Stromal cell of bone marrow (primary cell): ENCODE data around the gene NAA10.

Experiments used
- DNase-seq: peaks from one replicate; pipeline ENCODE4 v3.0.0-alpha.2; 2012; ENCODE audit warnings: low read depth

The NAA10 gene

GRCh38 chrX:153948847-153949805 is 14.3 kb upstream of the NAA10 start:
- DNase-seq, result no peak

DNA sequence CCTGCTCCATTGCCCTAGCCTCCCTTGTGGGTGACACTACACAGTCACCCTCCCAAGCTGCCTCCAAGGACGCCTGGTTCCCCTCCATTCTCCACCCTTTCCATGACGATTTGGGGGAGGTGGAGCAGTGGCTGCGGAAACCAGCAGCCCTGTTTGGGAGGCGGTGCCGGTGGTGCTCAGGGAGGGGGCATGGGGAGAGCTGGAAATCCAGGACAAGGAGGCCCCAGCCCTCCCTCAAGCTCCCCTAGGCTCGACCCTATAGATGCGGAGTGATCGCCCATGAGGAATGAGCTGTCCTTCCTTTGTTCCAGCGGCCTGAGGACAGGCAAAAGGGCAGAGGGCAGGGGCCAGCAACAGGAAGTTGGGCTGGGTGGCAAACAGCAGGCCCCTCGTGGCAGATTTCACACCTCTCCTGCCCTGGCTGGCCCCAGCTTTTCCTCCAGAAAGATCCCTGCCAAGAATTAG is 13.2 kb upstream of the NAA10 start:
- no peak for DNase-seq

GRCh38 chrX:153947009-153947769 is 12.4 kb upstream of the NAA10 start:
- DNase-seq, result peak; percentile 50

GRCh38 chrX:153945956-153946943 is 11.4 kb upstream of the NAA10 start:
- no peak for DNase-seq

- DNase-seq, result no peak
These were observed 9.9 kb upstream of the NAA10 start for GRCh38 chrX:153944800-153945150.

- no peak for DNase-seq
These were observed 9.4 kb upstream of the NAA10 start, which contains the start of gene RENBP for GRCh38 chrX:153944140-153944799. Gene RENBP (minus strand): TSS chrX:153944643. CDS start chrX:153944610, 33 bp downstream.

DNA sequence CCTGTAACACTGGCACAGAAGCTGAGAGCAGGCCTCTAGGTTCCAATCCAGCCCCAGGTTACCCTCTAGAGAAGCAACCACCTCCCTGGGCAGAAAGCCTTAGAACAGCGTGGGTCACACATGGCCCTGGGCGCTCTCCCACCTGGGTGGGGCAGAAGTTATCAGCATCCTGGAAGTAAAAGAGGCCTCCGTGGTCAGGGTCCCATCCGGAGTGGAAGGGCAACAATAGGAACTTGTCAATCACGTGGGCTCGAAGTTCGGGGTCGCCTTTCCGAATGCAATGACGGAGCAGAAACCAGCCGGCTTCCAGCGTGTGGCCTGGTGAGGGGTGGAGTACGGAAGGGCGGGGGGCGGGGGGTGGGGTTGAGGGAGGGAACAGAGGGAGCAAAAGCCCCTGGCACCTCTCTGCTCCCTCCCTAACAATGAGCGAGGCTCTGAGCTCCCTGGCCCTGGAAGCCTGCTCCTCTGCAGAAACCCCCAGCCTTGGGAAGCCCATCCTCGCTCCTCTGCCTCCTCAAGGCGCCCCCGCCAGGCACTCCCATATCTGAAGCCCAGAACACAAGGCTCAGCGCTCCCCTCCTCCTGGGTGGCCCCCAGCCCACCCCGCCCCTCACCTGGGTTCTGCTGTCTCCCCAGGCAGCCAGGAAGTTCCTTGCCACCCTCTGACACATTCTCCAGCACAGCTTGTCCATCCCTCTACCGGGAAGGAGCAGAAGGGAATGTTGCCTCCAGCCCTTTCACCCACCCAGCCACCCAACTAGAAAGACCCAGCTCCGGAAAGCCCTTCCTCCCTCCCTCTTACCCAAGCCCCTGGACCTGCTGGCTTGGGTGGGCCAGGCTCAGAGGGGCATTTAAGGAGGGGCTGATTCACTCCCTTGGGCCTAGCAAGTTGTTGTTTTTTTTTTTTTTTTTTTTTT is 6.8 kb upstream of the NAA10 start:
- DNase-seq, result no peak

GRCh38 chrX:153939573-153939972 is 4.7 kb upstream of the NAA10 start:
- no peak for DNase-seq

- no peak for DNase-seq
These were observed 3.5 kb upstream of the NAA10 start for GRCh38 chrX:153938226-153938786.

GRCh38 chrX:153937056-153937455 is 2.2 kb upstream of the NAA10 start:
- DNase-seq, result no peak

DNA sequence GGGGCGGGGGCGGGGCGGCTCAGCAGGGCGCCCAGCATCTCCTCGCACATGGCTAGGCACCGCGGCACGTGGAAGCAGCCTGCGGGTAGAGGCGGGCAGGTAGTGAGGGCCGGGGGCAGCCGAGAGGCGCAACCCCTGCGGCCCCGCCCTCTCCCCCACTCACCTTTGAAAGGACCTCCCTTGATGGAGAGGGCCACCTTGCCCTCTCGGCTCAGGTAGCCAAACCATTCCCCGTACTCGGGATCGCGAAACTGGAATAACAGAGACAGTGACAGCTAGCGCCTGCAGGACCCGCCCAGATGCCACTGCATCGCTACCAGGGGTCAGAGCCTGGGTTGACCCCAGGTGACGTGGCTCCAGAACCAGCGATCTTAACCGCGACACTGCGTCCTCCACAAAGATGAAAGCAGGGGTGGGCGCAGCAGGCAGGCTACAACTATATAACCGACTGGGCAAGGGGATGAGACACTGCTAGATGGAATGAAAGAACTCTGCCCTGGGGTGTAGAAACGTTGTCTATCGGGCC is 552 bp upstream of the NAA10 start:
- no peak for DNase-seq

GRCh38 chrX:153934148-153934761 is 582 bp downstream of the NAA10 start:
- no peak for DNase-seq

DNA sequence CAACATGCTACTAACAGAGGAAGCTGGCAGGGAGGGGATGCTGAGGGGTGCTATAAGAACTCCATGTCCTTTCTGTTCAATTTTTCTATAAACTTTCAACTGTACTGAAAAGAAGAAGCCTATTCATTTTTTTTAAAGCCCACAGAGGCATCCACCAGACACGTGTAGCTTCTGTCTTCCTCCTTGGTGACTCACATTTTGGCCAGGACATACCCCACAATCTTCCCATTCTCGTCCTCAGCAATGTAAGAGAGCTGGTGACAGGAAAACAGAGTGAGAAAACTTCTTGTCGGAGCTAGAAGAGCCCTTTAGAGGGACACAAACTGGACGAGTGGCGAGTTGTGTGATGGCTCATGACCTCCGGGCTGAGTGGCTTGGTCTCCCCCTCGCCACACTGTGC is 1.1 kb downstream of the NAA10 start:
- DNase-seq, result no peak

- DNase-seq, result no peak
These were observed 2.5 kb downstream of the NAA10 start for GRCh38 chrX:153932220-153932915.

DNA sequence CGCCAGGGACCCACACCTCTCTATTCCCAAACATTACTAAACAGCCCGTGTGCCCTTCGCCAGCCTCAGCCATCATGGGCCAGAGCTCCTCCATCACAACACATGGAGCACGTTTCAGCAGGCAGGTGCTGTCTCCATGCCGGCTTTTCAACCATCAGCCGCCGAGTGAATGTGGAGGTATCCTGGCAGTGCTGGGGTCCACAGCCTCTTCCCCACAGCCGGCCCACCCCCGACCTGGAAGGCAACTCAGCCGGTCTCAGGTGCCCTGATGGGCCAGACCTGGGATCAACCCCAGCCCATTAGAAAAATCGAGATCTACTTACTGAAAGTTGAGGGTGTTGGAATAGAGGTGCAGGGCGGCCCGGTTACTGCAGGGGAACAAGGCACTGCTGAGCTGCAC is 3.1 kb downstream of the NAA10 start:
- no peak for DNase-seq

DNA sequence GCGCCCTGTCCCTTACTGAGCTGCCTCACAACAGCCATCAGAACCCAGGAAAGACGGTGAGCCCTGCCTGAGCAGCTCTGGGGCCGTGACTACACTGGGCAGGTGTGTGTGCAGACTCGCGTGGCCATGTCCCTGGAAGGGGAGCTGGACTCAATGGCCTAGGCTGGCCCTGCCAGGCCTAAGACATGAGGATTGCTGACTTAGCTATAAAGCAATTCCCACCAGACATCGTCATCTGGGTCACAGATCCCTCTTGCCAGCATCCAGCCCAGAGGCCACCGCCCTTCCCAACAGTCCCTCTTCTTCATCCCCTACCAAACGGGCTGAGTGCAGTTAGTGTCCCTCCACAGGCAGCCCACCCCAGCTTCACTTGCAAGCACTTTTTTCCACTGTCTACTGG is 3.7 kb downstream of the NAA10 start:
- no peak for DNase-seq

DNA sequence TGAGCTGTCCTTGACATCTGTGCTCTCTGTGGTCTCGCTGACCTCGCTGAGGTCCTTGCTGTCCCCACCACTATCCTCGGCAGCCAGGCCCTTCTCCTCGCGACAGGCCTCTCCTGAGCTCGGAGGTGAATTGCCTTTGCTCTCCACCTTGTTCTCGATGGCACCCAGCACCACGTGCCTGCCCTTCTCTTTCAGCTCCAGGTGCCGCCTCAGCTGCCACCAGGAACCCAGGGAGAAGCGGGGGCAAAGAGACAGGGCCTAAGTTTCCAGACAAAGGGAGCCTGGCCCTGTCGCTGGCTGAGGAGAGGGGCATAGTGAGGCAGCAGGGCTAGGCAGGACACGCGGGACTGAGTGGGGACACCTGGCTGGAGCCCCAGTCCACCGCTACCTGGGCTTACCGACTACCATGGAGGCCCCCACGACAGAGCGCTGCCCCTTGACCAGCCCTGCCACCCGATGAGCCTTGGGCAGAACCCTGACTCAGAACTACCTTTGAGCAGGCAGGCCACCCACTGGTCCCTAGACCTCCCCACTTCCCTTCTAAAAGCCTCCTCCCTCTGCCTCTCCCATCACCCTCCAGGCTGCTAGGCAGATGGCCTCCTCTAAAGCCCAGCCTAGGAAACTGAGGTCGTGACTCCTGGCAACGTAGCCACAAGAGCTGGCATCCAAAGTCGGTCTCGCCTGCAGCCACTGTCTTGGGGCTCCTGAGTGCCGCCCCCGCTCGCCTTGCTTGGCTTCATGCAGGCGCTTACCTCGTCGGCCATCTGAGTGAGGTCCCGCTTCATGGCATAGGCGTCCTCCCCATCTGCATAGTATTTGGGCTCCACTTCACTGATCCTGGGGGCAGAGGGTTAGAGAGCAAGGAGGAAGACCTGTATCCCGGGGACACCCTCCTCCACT is 4.6 kb downstream of the NAA10 start:
- no peak for DNase-seq
